ENCODE data around the gene KHNYN. TPM values are rescaled to one million over a fixed set of nuclear protein-coding genes. Genes with fewer than 3 reads are reported as not detected.

Gene KHNYN
- total and polyA plus RNA-seq, 2 of the 8 experiments (the other 6 are each of a cell fraction or from before 2014, with no cell fraction given) = 7.6 to 22.3 TPM

DNA sequence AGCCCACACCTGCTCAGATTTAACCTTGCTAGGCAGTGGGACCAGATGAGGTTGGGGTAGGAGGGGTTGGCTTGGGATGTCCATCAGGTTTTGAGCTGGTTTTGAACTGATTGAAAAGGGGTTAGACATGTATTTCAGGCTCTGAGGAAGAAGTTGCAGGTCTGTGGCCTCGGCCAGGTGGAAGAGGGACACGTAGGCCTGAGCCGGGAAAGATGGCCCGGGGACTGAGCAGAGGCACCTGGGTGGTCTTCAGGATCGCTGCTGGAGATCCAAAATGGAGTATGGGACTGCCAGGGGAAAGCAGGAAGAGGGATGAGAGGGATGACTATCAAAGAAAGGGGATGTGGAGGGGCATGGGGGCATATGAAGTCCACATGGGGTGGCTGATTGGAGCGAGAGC lies 23.3 kb upstream of the KHNYN start (continued):
- TF ChIP-seq FOSL1 (IDR thresholded peaks at IDR 0.05; ENCODE audit: insufficient read depth, low read depth, low read length) = no peak
- TF ChIP-seq CBX5 (IDR thresholded peaks at IDR 0.05; ENCODE audit: low read depth, low read length) = no peak
- TF ChIP-seq, protein P1, sequence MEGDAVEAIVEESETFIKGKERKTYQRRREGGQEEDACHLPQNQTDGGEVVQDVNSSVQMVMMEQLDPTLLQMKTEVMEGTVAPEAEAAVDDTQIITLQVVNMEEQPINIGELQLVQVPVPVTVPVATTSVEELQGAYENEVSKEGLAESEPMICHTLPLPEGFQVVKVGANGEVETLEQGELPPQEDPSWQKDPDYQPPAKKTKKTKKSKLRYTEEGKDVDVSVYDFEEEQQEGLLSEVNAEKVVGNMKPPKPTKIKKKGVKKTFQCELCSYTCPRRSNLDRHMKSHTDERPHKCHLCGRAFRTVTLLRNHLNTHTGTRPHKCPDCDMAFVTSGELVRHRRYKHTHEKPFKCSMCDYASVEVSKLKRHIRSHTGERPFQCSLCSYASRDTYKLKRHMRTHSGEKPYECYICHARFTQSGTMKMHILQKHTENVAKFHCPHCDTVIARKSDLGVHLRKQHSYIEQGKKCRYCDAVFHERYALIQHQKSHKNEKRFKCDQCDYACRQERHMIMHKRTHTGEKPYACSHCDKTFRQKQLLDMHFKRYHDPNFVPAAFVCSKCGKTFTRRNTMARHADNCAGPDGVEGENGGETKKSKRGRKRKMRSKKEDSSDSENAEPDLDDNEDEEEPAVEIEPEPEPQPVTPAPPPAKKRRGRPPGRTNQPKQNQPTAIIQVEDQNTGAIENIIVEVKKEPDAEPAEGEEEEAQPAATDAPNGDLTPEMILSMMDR (IDR thresholded peaks at IDR 0.05; ENCODE audit: control extremely low read depth in 1 of 3, insufficient read depth in 1 of 3, low read depth in 1 of 3, low read length in 3 of 3) = no peak
- no peak for TF ChIP-seq POLR2AphosphoS5 (IDR thresholded peaks at IDR 0.05; ENCODE audit: low read depth, low read length)
